Measurements from ENCODE around the gene CFTR.

CFTR gene

GRCh38 chr7:117572856-117573620 is 93.2 kb downstream of the CFTR start:
- no peak overlapping the region for H3K27ac ChIP-seq (ENCODE audit: low read depth, low read length)
- no peaks in the 10 kb centered on the region for H3K9me3 ChIP-seq (ENCODE audit: control insufficient read depth in 5 of 5, low read length in 5 of 5)
- H3K36me3 ChIP-seq (ENCODE audit: control insufficient read depth in 5 of 5, insufficient read depth in 5 of 5, low read length in 5 of 5), result no peaks in the 10 kb centered on the region
- H3K4me3 ChIP-seq (ENCODE audit: low read depth in 1 of 5, low read length in 5 of 5), result no peak overlapping the region
- no peaks in the 10 kb centered on the region for H3K27me3 ChIP-seq (ENCODE audit: control insufficient read depth in 5 of 5, insufficient read depth in 4 of 5, low read length in 5 of 5)
- H3K9ac ChIP-seq (ENCODE audit: low read length in 5 of 5), result no peak overlapping the region
- H3K4me1 ChIP-seq (ENCODE audit: control insufficient read depth in 5 of 5, insufficient read depth in 5 of 5, low read length in 5 of 5), result no peaks in the 10 kb centered on the region

- H3K9me3 ChIP-seq (ENCODE audit: control insufficient read depth in 5 of 5, low read length in 5 of 5), result no peaks in the 10 kb centered on the region
- no peak overlapping the region for H3K4me3 ChIP-seq (ENCODE audit: low read depth in 1 of 5, low read length in 5 of 5)
- H3K36me3 ChIP-seq (ENCODE audit: control insufficient read depth in 5 of 5, insufficient read depth in 5 of 5, low read length in 5 of 5), result no peaks in the 10 kb centered on the region
- H3K4me1 ChIP-seq (ENCODE audit: control insufficient read depth in 5 of 5, insufficient read depth in 5 of 5, low read length in 5 of 5), result peaks cover 0 to 9% (median 5%) of the 10 kb centered on the region in 5 donors
- no peak overlapping the region for H3K9ac ChIP-seq (ENCODE audit: low read length in 5 of 5)
- H3K27me3 ChIP-seq (ENCODE audit: control insufficient read depth in 5 of 5, insufficient read depth in 4 of 5, low read length in 5 of 5), result no peaks in the 10 kb centered on the region
- peak overlapping the region; percentile 40 for H3K27ac ChIP-seq (ENCODE audit: low read depth, low read length)
Measured at GRCh38 chr7:117581424-117581823, 101.6 kb downstream of the CFTR start.

- no peaks in the 10 kb centered on the region for H3K36me3 ChIP-seq (ENCODE audit: control insufficient read depth in 5 of 5, insufficient read depth in 5 of 5, low read length in 5 of 5)
- no peak overlapping the region for H3K4me3 ChIP-seq (ENCODE audit: low read depth in 1 of 5, low read length in 5 of 5)
- peak overlapping the region; percentile 50 for H3K27ac ChIP-seq (ENCODE audit: low read depth, low read length)
- no peak overlapping the region for H3K9ac ChIP-seq (ENCODE audit: low read length in 5 of 5)
- H3K27me3 ChIP-seq (ENCODE audit: control insufficient read depth in 5 of 5, insufficient read depth in 4 of 5, low read length in 5 of 5), result no peaks in the 10 kb centered on the region
- peaks cover 0 to 9% (median 5%) of the 10 kb centered on the region in 5 donors for H3K4me1 ChIP-seq (ENCODE audit: control insufficient read depth in 5 of 5, insufficient read depth in 5 of 5, low read length in 5 of 5)
- H3K9me3 ChIP-seq (ENCODE audit: control insufficient read depth in 5 of 5, low read length in 5 of 5), result no peaks in the 10 kb centered on the region
Measured at GRCh38 chr7:117582219-117582704, 102.4 kb downstream of the CFTR start.

- Histone ChIP-seq H3K4me1 (ENCODE audit: control insufficient read depth in 5 of 5, insufficient read depth in 5 of 5, low read length in 5 of 5) (no peaks in the 10 kb centered on the region), H3K4me3 (ENCODE audit: low read depth in 1 of 5, low read length in 5 of 5) (no peak overlapping the region), H3K27me3 (ENCODE audit: control insufficient read depth in 5 of 5, insufficient read depth in 4 of 5, low read length in 5 of 5) (no peaks in the 10 kb centered on the region), H3K9ac (ENCODE audit: low read length in 5 of 5) (no peak overlapping the region), H3K36me3 (ENCODE audit: control insufficient read depth in 5 of 5, insufficient read depth in 5 of 5, low read length in 5 of 5) (no peaks in the 10 kb centered on the region), H3K9me3 (ENCODE audit: control insufficient read depth in 5 of 5, low read length in 5 of 5) (no peaks in the 10 kb centered on the region), H3K27ac (ENCODE audit: low read depth, low read length) (no peak overlapping the region)
Measured at GRCh38 chr7:117587931-117588330, 108.1 kb downstream of the CFTR start.

GRCh38 chr7:117588352-117588794 is 108.5 kb downstream of the CFTR start:
- H3K27me3 ChIP-seq (ENCODE audit: control insufficient read depth in 5 of 5, insufficient read depth in 4 of 5, low read length in 5 of 5), result no peaks in the 10 kb centered on the region
- H3K27ac ChIP-seq (ENCODE audit: low read depth, low read length), result no peak overlapping the region
- H3K4me3 ChIP-seq (ENCODE audit: low read depth in 1 of 5, low read length in 5 of 5), result no peak overlapping the region
- H3K4me1 ChIP-seq (ENCODE audit: control insufficient read depth in 5 of 5, insufficient read depth in 5 of 5, low read length in 5 of 5), result no peaks in the 10 kb centered on the region
- H3K36me3 ChIP-seq (ENCODE audit: control insufficient read depth in 5 of 5, insufficient read depth in 5 of 5, low read length in 5 of 5), result no peaks in the 10 kb centered on the region
- no peaks in the 10 kb centered on the region for H3K9me3 ChIP-seq (ENCODE audit: control insufficient read depth in 5 of 5, low read length in 5 of 5)
- H3K9ac ChIP-seq (ENCODE audit: low read length in 5 of 5), result no peak overlapping the region

- H3K27me3 ChIP-seq (ENCODE audit: control insufficient read depth in 5 of 5, insufficient read depth in 4 of 5, low read length in 5 of 5), result no peaks in the 10 kb centered on the region
- H3K27ac ChIP-seq (ENCODE audit: low read depth, low read length), result no peak overlapping the region
- H3K9me3 ChIP-seq (ENCODE audit: control insufficient read depth in 5 of 5, low read length in 5 of 5), result no peaks in the 10 kb centered on the region
- peaks cover 0 to 5% (median 0%) of the 10 kb centered on the region in 5 donors for H3K4me1 ChIP-seq (ENCODE audit: control insufficient read depth in 5 of 5, insufficient read depth in 5 of 5, low read length in 5 of 5)
- no peak overlapping the region for H3K4me3 ChIP-seq (ENCODE audit: low read depth in 1 of 5, low read length in 5 of 5)
- H3K36me3 ChIP-seq (ENCODE audit: control insufficient read depth in 5 of 5, insufficient read depth in 5 of 5, low read length in 5 of 5), result no peaks in the 10 kb centered on the region
- H3K9ac ChIP-seq (ENCODE audit: low read length in 5 of 5), result no peak overlapping the region
Measured at GRCh38 chr7:117590191-117590590, 110.4 kb downstream of the CFTR start.

GRCh38 chr7:117592011-117592635 is 112.3 kb downstream of the CFTR start:
- H3K4me3 ChIP-seq (ENCODE audit: low read depth in 1 of 5, low read length in 5 of 5), result no peak overlapping the region
- H3K36me3 ChIP-seq (ENCODE audit: control insufficient read depth in 5 of 5, insufficient read depth in 5 of 5, low read length in 5 of 5), result no peaks in the 10 kb centered on the region
- no peaks in the 10 kb centered on the region for H3K9me3 ChIP-seq (ENCODE audit: control insufficient read depth in 5 of 5, low read length in 5 of 5)
- no peak overlapping the region for H3K9ac ChIP-seq (ENCODE audit: low read length in 5 of 5)
- H3K4me1 ChIP-seq (ENCODE audit: control insufficient read depth in 5 of 5, insufficient read depth in 5 of 5, low read length in 5 of 5), result peaks cover 0 to 5% (median 0%) of the 10 kb centered on the region in 5 donors
- H3K27me3 ChIP-seq (ENCODE audit: control insufficient read depth in 5 of 5, insufficient read depth in 4 of 5, low read length in 5 of 5), result no peaks in the 10 kb centered on the region
- H3K27ac ChIP-seq (ENCODE audit: low read depth, low read length), result no peak overlapping the region

- Histone ChIP-seq H3K4me1 (ENCODE audit: control insufficient read depth in 5 of 5, insufficient read depth in 5 of 5, low read length in 5 of 5) (peaks cover 0 to 5% (median 0%) of the 10 kb centered on the region in 5 donors), H3K9me3 (ENCODE audit: control insufficient read depth in 5 of 5, low read length in 5 of 5) (no peaks in the 10 kb centered on the region), H3K27ac (ENCODE audit: low read depth, low read length) (no peak overlapping the region), H3K4me3 (ENCODE audit: low read depth in 1 of 5, low read length in 5 of 5) (no peak overlapping the region), H3K27me3 (ENCODE audit: control insufficient read depth in 5 of 5, insufficient read depth in 4 of 5, low read length in 5 of 5) (no peaks in the 10 kb centered on the region), H3K36me3 (ENCODE audit: control insufficient read depth in 5 of 5, insufficient read depth in 5 of 5, low read length in 5 of 5) (no peaks in the 10 kb centered on the region), H3K9ac (ENCODE audit: low read length in 5 of 5) (no peak overlapping the region)
Measured at GRCh38 chr7:117596134-117596533, 116.3 kb downstream of the CFTR start.

- Histone ChIP-seq H3K4me1 (ENCODE audit: control insufficient read depth in 5 of 5, insufficient read depth in 5 of 5, low read length in 5 of 5) (peaks cover 0 to 5% (median 0%) of the 10 kb centered on the region in 5 donors), H3K9me3 (ENCODE audit: control insufficient read depth in 5 of 5, low read length in 5 of 5) (no peaks in the 10 kb centered on the region), H3K27me3 (ENCODE audit: control insufficient read depth in 5 of 5, insufficient read depth in 4 of 5, low read length in 5 of 5) (no peaks in the 10 kb centered on the region), H3K27ac (ENCODE audit: low read depth, low read length) (no peak overlapping the region), H3K36me3 (ENCODE audit: control insufficient read depth in 5 of 5, insufficient read depth in 5 of 5, low read length in 5 of 5) (no peaks in the 10 kb centered on the region), H3K9ac (ENCODE audit: low read length in 5 of 5) (no peak overlapping the region), H3K4me3 (ENCODE audit: low read depth in 1 of 5, low read length in 5 of 5) (no peak overlapping the region)
Measured at GRCh38 chr7:117597755-117598154, 117.9 kb downstream of the CFTR start.

GRCh38 chr7:117600911-117601310 is 121.1 kb downstream of the CFTR start:
- no peaks in the 10 kb centered on the region for H3K27me3 ChIP-seq (ENCODE audit: control insufficient read depth in 5 of 5, insufficient read depth in 4 of 5, low read length in 5 of 5)

More at GRCh38 chr7:117600911-117601310, 121.1 kb downstream of the CFTR start:
- Histone ChIP-seq H3K9ac (ENCODE audit: low read length in 5 of 5) (no peak overlapping the region), H3K4me3 (ENCODE audit: low read depth in 1 of 5, low read length in 5 of 5) (no peak overlapping the region), H3K4me1 (ENCODE audit: control insufficient read depth in 5 of 5, insufficient read depth in 5 of 5, low read length in 5 of 5) (no peaks in the 10 kb centered on the region), H3K27ac (ENCODE audit: low read depth, low read length) (no peak overlapping the region), H3K9me3 (ENCODE audit: control insufficient read depth in 5 of 5, low read length in 5 of 5) (no peaks in the 10 kb centered on the region), H3K36me3 (ENCODE audit: control insufficient read depth in 5 of 5, insufficient read depth in 5 of 5, low read length in 5 of 5) (no peaks in the 10 kb centered on the region)

All from subcutaneous abdominal adipose tissue (tissue), 5 donors.